22Rv1 (cell line): ENCODE measurements around the gene DDX39A.

Experiments
- ZFX ChIP-seq: fragments of 450-650 bp; IDR thresholded peaks from 2 replicates; pipeline ENCODE4 v1.6.1; 2017; ENCODE audit warnings: antibody characterized with exemption, borderline replicate concordance
- TF ChIP-seq, protein P1 (sequence below): fragments of 450-650 bp; IDR thresholded peaks from 2 replicates; pipeline ENCODE4 v1.5.1; 2017; ENCODE audit warnings: mild to moderate bottlenecking

DNA sequence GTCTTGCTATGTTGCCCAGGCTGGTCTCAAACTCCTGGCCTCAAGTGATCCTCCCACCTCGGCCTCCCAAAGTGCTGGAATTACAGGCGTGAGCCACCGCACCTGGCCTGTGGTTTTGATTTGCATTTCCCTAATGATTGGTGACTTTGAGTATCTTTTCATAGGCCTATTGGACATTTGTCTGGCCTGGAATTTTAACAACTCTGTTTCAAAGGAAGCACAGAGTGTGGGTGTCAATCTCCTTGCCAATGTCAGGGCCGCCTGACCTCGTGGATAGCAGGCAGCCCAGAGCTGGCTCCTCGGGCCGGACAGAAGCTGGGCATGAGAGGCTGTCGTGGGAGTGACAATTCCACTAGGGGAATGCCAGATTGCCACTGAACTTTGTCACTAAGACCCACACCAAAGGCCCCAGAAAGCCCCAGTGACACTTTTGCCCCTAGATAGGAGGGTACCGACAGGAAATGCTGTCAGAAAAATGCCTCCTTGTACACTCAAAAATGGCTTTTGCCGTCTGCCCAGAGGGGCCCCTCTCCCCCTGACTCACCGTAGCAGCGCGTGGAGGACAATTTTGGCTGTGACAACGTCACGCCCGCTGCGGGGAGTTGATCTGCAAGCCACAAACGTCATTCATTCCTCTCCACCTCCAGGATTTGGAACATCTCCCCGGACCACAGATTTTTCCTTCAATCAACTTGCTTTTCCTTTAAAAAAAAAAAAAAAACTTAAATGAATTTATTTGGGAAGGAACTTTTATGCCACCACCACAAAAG is 49.6 kb downstream of the DDX39A start:
- TF ChIP-seq, protein P1, sequence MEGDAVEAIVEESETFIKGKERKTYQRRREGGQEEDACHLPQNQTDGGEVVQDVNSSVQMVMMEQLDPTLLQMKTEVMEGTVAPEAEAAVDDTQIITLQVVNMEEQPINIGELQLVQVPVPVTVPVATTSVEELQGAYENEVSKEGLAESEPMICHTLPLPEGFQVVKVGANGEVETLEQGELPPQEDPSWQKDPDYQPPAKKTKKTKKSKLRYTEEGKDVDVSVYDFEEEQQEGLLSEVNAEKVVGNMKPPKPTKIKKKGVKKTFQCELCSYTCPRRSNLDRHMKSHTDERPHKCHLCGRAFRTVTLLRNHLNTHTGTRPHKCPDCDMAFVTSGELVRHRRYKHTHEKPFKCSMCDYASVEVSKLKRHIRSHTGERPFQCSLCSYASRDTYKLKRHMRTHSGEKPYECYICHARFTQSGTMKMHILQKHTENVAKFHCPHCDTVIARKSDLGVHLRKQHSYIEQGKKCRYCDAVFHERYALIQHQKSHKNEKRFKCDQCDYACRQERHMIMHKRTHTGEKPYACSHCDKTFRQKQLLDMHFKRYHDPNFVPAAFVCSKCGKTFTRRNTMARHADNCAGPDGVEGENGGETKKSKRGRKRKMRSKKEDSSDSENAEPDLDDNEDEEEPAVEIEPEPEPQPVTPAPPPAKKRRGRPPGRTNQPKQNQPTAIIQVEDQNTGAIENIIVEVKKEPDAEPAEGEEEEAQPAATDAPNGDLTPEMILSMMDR: no peak
- TF ChIP-seq ZFX: no peak
